KMS-11 (cell line): ENCODE measurements around the gene GALNT15.

ENCODE experiments used
- H2AFZ ChIP-seq: fragments of 200-600 bp; sonication (generic); 2 replicates; pipeline ENCODE4 v1.6.1; 2016; ENCODE audit warnings: antibody characterized with exemption, mixed run types, low read depth
- H3K27ac ChIP-seq: fragments of 200-600 bp; sonication (generic); 2 replicates; pipeline ENCODE4 v1.6.1; 2016; ENCODE audit warnings: mild to moderate bottlenecking, mixed run types
- H3K27me3 ChIP-seq: fragments of 200-600 bp; sonication (generic); 2 replicates; pipeline ENCODE4 v1.6.1; 2017; ENCODE audit warnings: mild to moderate bottlenecking, low read depth, mixed run types, moderate library complexity; ENCODE audit not compliant: insufficient read depth
- H3K36me3 ChIP-seq: fragments of 200-600 bp; sonication (generic); 2 replicates; pipeline ENCODE4 v1.6.1; 2017; ENCODE audit warnings: mild to moderate bottlenecking, mixed run types; ENCODE audit not compliant: insufficient read depth
- H3K4me1 ChIP-seq: fragments of 200-600 bp; sonication (generic); 2 replicates; pipeline ENCODE4 v1.6.1; 2016; ENCODE audit warnings: mild to moderate bottlenecking, low read depth, mixed run types; ENCODE audit not compliant: poor library complexity, severe bottlenecking
- H3K4me2 ChIP-seq: fragments of 200-600 bp; sonication (generic); 2 replicates; pipeline ENCODE4 v1.7.0; 2016; ENCODE audit warnings: mild to moderate bottlenecking, mixed run types
- H3K4me3 ChIP-seq: fragments of 200-600 bp; sonication (generic); IDR thresholded peaks from 2 replicates; pipeline ENCODE4 v1.6.1; 2017; ENCODE audit warnings: low read depth, low read length, mixed read lengths; ENCODE audit not compliant: insufficient read depth
- H3K79me2 ChIP-seq: fragments of 200-600 bp; sonication (generic); 2 replicates; pipeline ENCODE4 v1.6.1; 2016; ENCODE audit warnings: low read depth, mixed run types; ENCODE audit not compliant: insufficient read depth
- H3K9ac ChIP-seq: fragments of 200-600 bp; sonication (generic); 2 replicates; pipeline ENCODE4 v1.6.1; 2016; ENCODE audit warnings: mild to moderate bottlenecking, mixed run types
- H4K20me1 ChIP-seq: fragments of 200-600 bp; sonication (generic); 2 replicates; pipeline ENCODE4 v1.6.1; 2016; ENCODE audit warnings: mild to moderate bottlenecking, mixed run types; ENCODE audit not compliant: insufficient read depth
- CTCF ChIP-seq: fragments of 200-600 bp; sonication (generic); conservative IDR thresholded peaks from 2 replicates; pipeline ENCODE4 v1.6.1; 2017; ENCODE audit warnings: low read depth, mild to moderate bottlenecking, antibody characterized with exemption, low read length, moderate library complexity, mixed read lengths

GALNT15 gene

GRCh38 chr3:16177382-16177781, 2.9 kb downstream of the GALNT15 start:
- no peaks in the 10 kb centered on the region for H3K27me3 ChIP-seq

GRCh38 chr3:16177962-16178627, 3.6 kb downstream of the GALNT15 start:
- no peaks in the 10 kb centered on the region for H3K4me1 ChIP-seq
- no peaks in the 10 kb centered on the region for H4K20me1 ChIP-seq
- no peaks in the 10 kb centered on the region for H3K36me3 ChIP-seq
- no peak overlapping the region for H2AFZ ChIP-seq
- H3K27me3 ChIP-seq, result no peaks in the 10 kb centered on the region
- peak; percentile 57; the same call in 1 of the 2 replicates for TF ChIP-seq CTCF
- no peak overlapping the region for H3K27ac ChIP-seq
- H3K4me3 ChIP-seq, result no peak overlapping the region
- no peak overlapping the region for H3K4me2 ChIP-seq
- no peaks in the 10 kb centered on the region for H3K79me2 ChIP-seq
- H3K9ac ChIP-seq, result no peak overlapping the region

More at GRCh38 chr3:16177382-16177781, 2.9 kb downstream of the GALNT15 start:
- H4K20me1 ChIP-seq, result no peaks in the 10 kb centered on the region
- H3K36me3 ChIP-seq, result no peaks in the 10 kb centered on the region
- H3K4me1 ChIP-seq, result no peaks in the 10 kb centered on the region
- H3K9ac ChIP-seq, result no peak overlapping the region
- no peak overlapping the region for H3K4me3 ChIP-seq
- no peak overlapping the region for H3K27ac ChIP-seq
- TF ChIP-seq CTCF, result no peak
- no peak overlapping the region for H2AFZ ChIP-seq
- no peaks in the 10 kb centered on the region for H3K79me2 ChIP-seq
- no peak overlapping the region for H3K4me2 ChIP-seq

- H3K4me2 ChIP-seq, result no peak overlapping the region
- no peak overlapping the region for H3K9ac ChIP-seq
- H3K79me2 ChIP-seq, result no peaks in the 10 kb centered on the region
- H4K20me1 ChIP-seq, result no peaks in the 10 kb centered on the region
- no peaks in the 10 kb centered on the region for H3K4me1 ChIP-seq
- no peak overlapping the region for H3K4me3 ChIP-seq
- no peaks in the 10 kb centered on the region for H3K36me3 ChIP-seq
- no peaks in the 10 kb centered on the region for H3K27me3 ChIP-seq
- H2AFZ ChIP-seq, result no peak overlapping the region
- TF ChIP-seq CTCF, result no peak
- H3K27ac ChIP-seq, result no peak overlapping the region
These were observed 4.1 kb downstream of the GALNT15 start for GRCh38 chr3:16178628-16178988.

GRCh38 chr3:16179261-16179660, 4.8 kb downstream of the GALNT15 start:
- Histone ChIP-seq H2AFZ (no peak overlapping the region), H3K36me3 (no peaks in the 10 kb centered on the region), H3K4me1 (no peaks in the 10 kb centered on the region), H3K27ac (no peak overlapping the region), H3K9ac (no peak overlapping the region), H3K27me3 (no peaks in the 10 kb centered on the region), H3K4me3 (no peak overlapping the region), H3K79me2 (no peaks in the 10 kb centered on the region), H3K4me2 (no peak overlapping the region), H4K20me1 (no peaks in the 10 kb centered on the region)
- TF ChIP-seq CTCF, result no peak
